ENCODE results near the gene ZNF232. TPM values are rescaled to one million over a fixed set of nuclear protein-coding genes. Genes with fewer than 3 reads are reported as not detected.

ZNF232 gene
- total RNA-seq, 1 donor from 2014 or later = 25.8 TPM

GRCh38 chr17:5069724-5070123 lies 42.0 kb downstream of the ZNF232 start:
- no peak for DNase-seq (ENCODE audit: extremely low spot score, unreplicated experiment)
- Mint-ChIP-seq H3K27ac (no peak overlapping the region), H3K4me1 (ENCODE audit: unreplicated experiment) (no peaks in the 10 kb centered on the region), H3K36me3 (no peaks in the 10 kb centered on the region), H3K27me3 (peaks cover 5% of the 10 kb centered on the region), H3K4me3 (no peak overlapping the region), H3K9me3 (no peaks in the 10 kb centered on the region)
- TF ChIP-seq CTCF (conservative IDR thresholded peaks at IDR 0.05) = no peak

- Mint-ChIP-seq H3K27me3 (peaks cover 5% of the 10 kb centered on the region), H3K9me3 (no peaks in the 10 kb centered on the region), H3K27ac (no peak overlapping the region), H3K4me1 (ENCODE audit: unreplicated experiment) (no peaks in the 10 kb centered on the region), H3K36me3 (no peaks in the 10 kb centered on the region), H3K4me3 (no peak overlapping the region)
- no peak for DNase-seq (ENCODE audit: extremely low spot score, unreplicated experiment)
- no peak for TF ChIP-seq CTCF (conservative IDR thresholded peaks at IDR 0.05)
Observed at GRCh38 chr17:5068236-5068635, 43.4 kb downstream of the ZNF232 start.

GRCh38 chr17:5065227-5065744 lies 46.4 kb downstream of the ZNF232 start:
- no peaks in the 10 kb centered on the region for H3K9me3 Mint-ChIP-seq
- no peaks in the 10 kb centered on the region for H3K36me3 Mint-ChIP-seq
- H3K4me1 Mint-ChIP-seq (ENCODE audit: unreplicated experiment) = peaks cover 5% of the 10 kb centered on the region
- H3K27ac Mint-ChIP-seq = no peak overlapping the region
- TF ChIP-seq CTCF (conservative IDR thresholded peaks at IDR 0.05) = no peak
- no peak for DNase-seq (ENCODE audit: extremely low spot score, unreplicated experiment)
- H3K27me3 Mint-ChIP-seq = peaks cover 5% of the 10 kb centered on the region
- no peak overlapping the region for H3K4me3 Mint-ChIP-seq

Other genes with a start within 250 kb of the ZNF232 start
- 4.4 and 9.3 TPM in 2 replicates for gene C17orf107, start 212.3 kb downstream of the ZNF232 start, total RNA-seq (ENCODE audit: low replicate concordance)
- 0.27 and 0.52 TPM in 2 replicates for gene CHRNE, start 208.8 kb downstream of the ZNF232 start, total RNA-seq (ENCODE audit: low replicate concordance)
- not detected in 2 replicates for gene GP1BA, start 179.6 kb downstream of the ZNF232 start, total RNA-seq (ENCODE audit: low replicate concordance)
- gene SLC25A11, start 171.8 kb downstream of the ZNF232 start, total RNA-seq (ENCODE audit: low replicate concordance) = 60.2 and 63.6 TPM in 2 replicates
- 98.8 and 132 TPM in 2 replicates for gene RNF167, start 171.6 kb downstream of the ZNF232 start, total RNA-seq (ENCODE audit: low replicate concordance)
- gene PFN1, start 163.3 kb downstream of the ZNF232 start, total RNA-seq (ENCODE audit: low replicate concordance) = 404 and 455 TPM in 2 replicates
- gene ENO3, start 160.8 kb downstream of the ZNF232 start, total RNA-seq (ENCODE audit: low replicate concordance) = 4.8 and 24.0 TPM in 2 replicates
- 60.5 and 73.1 TPM in 2 replicates for gene SPAG7, start 144.1 kb downstream of the ZNF232 start, total RNA-seq (ENCODE audit: low replicate concordance)
- 26.3 and 35.6 TPM in 2 replicates for gene CAMTA2, start 124.2 kb downstream of the ZNF232 start, total RNA-seq (ENCODE audit: low replicate concordance)
- gene INCA1, start 114.4 kb downstream of the ZNF232 start, total RNA-seq (ENCODE audit: low replicate concordance) = 0.72 and 0.86 TPM in 2 replicates
- gene KIF1C, start 113.9 kb downstream of the ZNF232 start, total RNA-seq (ENCODE audit: low replicate concordance) = 102 and 130 TPM in 2 replicates
- 0.19 and 1.5 TPM in 2 replicates for gene SLC52A1, start 76.5 kb downstream of the ZNF232 start, total RNA-seq (ENCODE audit: low replicate concordance)
- 0.53 and 2.3 TPM in 2 replicates for gene ZFP3, start 33.4 kb downstream of the ZNF232 start, total RNA-seq (ENCODE audit: low replicate concordance)
- 0.07 and 0.22 TPM in 2 replicates for gene USP6, start 4.2 kb upstream of the ZNF232 start, total RNA-seq (ENCODE audit: low replicate concordance)
- 8.9 and 20.3 TPM in 2 replicates for gene ZNF594, start 80.0 kb upstream of the ZNF232 start, total RNA-seq (ENCODE audit: low replicate concordance)
- not detected in 2 replicates for gene SCIMP, start 123.0 kb upstream of the ZNF232 start, total RNA-seq (ENCODE audit: low replicate concordance)
- 32.3 and 43.7 TPM in 2 replicates for gene RABEP1, start 170.4 kb upstream of the ZNF232 start, total RNA-seq (ENCODE audit: low replicate concordance)